Measurements from ENCODE around the gene MYL12B.
"Not testable (repeated sequence)": the region's sequence is repeated elsewhere in the genome, so short reads cannot be mapped to it uniquely, and the experiment has no call there.

MYL12B gene

DNA sequence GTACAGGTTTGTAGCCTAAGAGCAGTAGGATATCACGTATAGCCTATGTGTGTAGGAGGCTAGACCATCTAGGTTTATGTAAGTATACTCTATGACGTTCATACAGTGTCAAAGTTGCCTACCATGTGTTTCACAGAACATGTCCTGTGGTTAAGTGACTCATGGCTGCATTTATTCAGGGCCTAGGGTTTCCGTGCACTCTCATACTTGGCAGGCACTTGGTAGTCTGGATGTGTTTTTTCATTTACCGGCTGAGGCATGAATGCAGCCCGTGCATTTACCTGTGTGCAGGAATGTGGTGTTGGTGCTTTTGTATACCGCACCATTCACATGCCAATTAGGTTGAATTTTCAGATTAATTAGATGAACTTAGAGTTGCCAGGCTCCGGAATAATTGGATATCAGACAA lies 43.4 kb downstream of the MYL12B start:
- DNase-seq: no peak

DNA sequence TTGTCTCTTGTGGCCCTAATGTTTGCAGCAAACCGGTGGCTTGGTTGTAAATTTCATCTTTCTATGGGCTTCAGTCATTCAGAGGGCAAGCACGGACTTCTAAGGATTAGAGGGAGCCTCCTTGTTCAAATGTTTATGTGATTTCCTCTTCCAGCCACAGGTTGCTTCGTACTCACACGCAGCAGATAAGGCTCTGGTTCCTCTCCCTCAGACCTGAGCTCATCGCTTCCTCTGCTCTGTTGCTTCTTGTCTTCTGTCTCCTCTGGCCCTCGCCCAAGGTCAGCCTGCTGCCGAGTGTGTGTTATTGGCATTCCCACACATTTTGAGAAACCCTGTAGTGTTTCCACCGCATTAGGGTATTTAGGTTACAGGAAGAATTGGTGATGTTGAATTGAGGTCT lies 44.0 kb downstream of the MYL12B start:
- no peak for DNase-seq

DNA sequence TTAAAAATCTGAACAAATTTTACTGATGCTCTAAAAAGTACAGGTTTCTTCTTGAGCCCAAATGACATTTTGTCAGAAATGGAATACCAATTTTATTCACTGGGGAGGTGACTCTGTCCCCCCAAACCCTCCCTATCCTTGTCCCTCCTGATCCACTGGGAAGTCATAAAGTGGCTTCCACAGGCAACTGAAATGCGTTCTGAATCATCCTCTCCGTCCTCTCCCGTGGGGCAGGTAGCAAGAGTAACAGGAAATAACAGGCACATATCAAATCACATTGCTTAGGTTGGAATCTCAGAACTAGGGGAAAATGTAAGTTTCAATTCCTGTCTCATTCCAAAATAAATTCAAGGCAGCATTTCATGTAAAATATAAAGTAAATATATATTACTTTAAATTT lies 44.5 kb downstream of the MYL12B start:
- no peak for DNase-seq

DNA sequence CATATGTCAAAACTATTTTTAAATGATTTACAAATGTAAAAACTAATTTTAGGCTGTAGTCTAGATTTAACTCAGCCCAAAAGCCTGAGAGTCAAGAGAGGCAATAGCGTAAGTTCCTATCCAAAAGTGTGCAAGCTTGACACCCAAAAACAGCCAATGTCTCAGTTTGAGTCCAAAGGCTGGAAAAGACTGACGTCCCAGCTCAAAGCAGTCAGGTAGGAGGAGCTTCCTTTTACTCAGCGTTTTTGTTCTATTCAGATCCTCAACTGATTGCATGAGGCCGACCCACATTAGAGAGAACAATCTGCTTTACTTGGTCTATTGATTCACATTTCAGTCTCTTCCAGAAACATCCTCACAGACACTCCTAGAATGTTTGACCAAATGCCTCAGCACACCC lies 51.8 kb downstream of the MYL12B start:
- no peak for DNase-seq

DNA sequence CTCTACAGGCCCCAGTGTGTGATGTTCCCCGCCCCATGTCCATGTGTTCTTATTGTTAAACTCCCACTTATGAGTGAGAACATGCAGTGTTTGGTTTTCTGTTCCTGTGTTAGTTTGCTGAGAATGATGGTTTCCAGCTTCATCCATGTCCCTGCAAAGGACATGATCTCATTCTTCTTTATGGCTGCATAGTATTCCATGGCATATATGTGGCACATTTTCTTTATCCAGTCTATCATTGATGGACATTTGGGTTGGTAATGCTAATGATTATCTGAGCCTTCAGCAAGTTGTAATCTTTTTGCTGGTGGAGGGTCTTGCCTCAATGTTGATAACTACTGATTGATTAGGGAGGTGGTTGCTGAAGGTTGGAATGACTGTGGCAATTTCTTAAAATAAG lies 53.4 kb downstream of the MYL12B start:
- DNase-seq: not testable (repeated sequence)

DNA sequence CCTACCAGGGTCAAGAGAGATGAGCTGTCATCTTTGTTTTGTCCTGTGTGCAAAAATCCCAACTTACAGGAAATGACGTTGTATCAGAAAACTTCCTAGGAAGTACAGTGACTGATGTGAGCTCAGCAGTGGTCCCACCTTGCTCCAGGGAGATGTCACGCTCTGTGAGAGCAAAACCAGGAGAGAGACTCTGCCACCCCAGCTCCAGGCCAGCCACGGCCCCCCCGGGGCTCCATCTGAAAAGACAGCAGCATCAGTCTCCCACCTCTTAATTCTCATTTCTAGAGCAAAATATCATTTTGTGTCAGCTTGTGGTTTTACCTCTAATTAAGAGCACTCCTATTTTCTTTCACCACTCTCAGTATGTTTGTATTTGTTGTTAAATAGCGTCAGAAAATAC lies 57.5 kb downstream of the MYL12B start:
- DNase-seq: no peak

DNA sequence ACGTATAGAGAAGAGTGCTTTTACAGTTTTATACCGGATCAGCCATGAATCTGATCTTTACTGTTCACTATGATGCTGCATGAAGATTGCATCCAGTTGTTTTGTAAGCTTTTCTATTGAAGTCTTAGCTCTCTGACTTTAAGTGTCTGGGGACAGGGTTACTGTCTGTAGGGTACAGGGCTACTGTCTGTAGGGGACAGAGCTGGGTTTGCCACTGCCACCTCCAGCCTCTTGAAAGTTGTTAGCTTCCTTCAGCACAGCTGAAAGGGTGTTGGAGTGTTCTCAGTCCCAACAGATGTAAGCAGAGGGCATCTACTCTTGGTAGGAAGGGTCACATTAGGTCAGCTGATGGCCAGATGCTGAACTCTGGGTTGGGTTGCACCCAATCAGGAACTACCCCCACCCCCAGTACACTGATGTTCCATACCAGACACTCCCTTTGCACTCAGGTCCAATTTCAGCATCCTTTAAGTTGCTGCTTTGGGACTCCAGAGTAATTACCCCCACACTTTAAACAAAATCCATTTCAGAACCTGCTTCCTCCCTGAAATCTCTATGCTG lies 58.0 kb downstream of the MYL12B start:
- DNase-seq: no peak

DNA sequence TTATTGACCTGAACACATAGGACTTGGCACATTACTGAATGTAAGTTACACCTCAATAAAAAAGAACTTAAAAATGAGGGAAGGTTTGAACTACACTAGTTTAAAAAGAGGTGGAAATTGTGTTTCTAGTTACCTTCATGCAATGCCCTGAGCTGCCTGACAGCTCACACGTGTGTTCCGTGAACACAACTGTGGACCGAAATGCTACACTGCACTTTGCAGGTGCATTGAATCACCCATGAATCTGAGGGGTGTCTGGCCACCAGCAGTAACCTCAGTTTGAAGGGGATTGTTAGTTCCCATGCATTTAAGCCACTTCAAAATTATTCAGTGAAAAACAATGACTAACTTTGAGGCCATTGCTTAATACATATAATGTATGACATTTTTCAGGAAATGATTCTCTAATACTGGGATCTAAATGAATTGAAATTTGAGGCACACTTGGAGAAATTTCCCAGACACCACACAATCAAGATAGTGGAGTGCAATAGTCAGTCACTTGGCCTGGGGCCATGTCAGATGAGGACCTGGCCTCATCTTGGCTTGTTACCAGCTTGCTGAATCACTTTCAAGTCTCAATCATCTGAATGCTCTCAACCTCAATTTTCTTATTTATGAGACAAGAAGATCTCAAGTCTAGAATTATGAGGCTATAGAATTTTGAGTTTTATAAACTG lies 59.3 kb downstream of the MYL12B start:
- no peak for DNase-seq

DNA sequence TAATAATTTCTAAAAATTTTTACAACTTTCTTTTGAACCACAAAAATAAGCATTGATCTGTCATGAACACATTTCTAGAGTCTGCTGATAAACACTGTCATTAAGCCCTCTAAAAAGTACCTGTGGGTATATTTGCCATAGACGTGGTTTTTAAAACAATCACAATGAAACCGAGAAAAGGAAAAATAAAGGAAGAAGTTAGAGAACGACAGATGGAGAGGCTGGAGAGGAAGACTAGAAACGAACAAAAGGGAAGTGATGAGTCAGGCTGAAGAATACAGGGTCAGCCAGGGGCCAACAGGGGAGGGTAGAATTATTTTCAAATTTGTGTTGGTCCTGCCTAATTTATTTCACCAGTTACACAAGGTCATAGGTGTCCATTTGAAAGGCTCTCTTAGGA lies 62.0 kb downstream of the MYL12B start:
- no peak for DNase-seq
